ENCODE results near the gene TAF8. TPM values are rescaled to one million over a fixed set of nuclear protein-coding genes. Genes with fewer than 3 reads are reported as not detected.
A peak's percentile ranks its signal among the peaks of the same experiment; 100 is the strongest.

The TAF8 gene
- total RNA-seq, 4 donors from 2014 or later, result 16.7 to 35.2 (median 25.9) TPM

DNA sequence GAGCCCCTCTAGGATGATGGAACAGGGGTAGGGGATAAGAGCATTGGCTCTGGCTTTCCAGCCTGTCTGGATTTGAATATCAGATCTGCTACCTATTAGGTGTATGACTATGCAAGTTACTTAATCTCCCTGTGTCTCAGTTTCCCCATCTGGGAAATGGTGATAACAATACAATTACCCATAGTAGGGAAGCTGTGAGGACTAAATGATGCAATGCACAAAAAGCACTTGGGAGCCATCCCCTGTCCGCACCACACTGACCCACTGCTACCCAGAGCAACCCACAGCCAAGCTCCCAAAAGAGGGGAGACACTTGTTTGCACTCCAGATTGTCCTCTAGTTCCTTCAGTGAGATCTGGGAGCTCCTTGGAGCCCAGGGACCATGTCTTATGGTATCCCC lies 62.0 kb downstream of the TAF8 start:
- intact Hi-C loops (cut with DNase I), result no loop called here
- WGBS, result 89% methylated on average over 1 of the region's 1 CpG
- Histone ChIP-seq H3K27ac (replicated peaks in 1 of 4) (no peak overlapping the region), H3K4me1 (no peaks in the 10 kb centered on the region), H3K27me3 (peaks cover 0 to 10% (median 0%) of the 10 kb centered on the region in 4 donors), H3K4me3 (no peak overlapping the region), H3K9me3 (peaks cover 0 to 3% (median 0%) of the 10 kb centered on the region in 4 donors), H3K36me3 (no peaks in the 10 kb centered on the region)
- DNase-seq (ENCODE audit: extremely low spot score), result no peak
- TF ChIP-seq POLR2A (IDR thresholded peaks at IDR 0.05; ENCODE audit: low read depth) (no peak), EP300 (IDR thresholded peaks at IDR 0.05) (no peak), POLR2AphosphoS5 (IDR thresholded peaks at IDR 0.05) (no peak)
- TF ChIP-seq, protein P1, sequence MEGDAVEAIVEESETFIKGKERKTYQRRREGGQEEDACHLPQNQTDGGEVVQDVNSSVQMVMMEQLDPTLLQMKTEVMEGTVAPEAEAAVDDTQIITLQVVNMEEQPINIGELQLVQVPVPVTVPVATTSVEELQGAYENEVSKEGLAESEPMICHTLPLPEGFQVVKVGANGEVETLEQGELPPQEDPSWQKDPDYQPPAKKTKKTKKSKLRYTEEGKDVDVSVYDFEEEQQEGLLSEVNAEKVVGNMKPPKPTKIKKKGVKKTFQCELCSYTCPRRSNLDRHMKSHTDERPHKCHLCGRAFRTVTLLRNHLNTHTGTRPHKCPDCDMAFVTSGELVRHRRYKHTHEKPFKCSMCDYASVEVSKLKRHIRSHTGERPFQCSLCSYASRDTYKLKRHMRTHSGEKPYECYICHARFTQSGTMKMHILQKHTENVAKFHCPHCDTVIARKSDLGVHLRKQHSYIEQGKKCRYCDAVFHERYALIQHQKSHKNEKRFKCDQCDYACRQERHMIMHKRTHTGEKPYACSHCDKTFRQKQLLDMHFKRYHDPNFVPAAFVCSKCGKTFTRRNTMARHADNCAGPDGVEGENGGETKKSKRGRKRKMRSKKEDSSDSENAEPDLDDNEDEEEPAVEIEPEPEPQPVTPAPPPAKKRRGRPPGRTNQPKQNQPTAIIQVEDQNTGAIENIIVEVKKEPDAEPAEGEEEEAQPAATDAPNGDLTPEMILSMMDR (IDR thresholded peaks at IDR 0.05), result no peak

DNA sequence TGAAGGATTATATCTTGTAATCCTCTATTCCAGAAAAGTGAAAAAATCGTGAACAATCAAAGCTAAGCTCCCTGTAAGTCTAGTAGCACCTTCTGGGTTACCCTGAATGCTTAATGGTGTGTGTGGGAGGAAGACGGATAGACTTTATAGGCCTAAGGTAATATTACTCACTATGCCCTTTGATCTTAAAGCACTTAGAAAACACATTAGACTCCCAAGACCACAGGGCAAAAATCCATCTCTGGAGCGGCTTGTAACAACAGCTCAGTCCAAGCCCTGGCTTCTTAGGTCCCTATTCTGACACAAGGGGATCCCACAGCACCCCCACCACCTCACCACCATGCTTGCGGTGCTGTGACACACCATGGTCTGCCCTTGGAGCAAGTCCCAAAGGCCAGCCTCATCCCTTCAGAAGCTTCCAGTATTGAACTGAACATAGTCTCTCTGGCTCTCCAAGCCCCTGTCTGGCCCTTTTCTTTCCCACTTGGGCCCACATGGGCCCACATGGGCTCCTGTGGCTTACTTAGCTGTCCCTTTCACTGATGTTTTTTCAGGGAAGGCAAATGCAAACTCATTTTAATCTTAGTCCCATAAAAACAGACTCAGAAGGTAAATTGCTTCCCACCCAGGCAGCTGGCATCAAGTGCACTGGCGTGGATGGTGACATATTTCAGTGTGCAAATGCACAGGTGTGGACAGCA lies 63.8 kb downstream of the TAF8 start:
- Histone ChIP-seq H3K36me3 (no peaks in the 10 kb centered on the region), H3K4me3 (no peak overlapping the region), H3K4me1 (peaks cover 5 to 11% (median 8%) of the 10 kb centered on the region in 4 donors), H3K27ac (replicated peaks in 1 of 4) (no peak overlapping the region), H3K27me3 (no peaks in the 10 kb centered on the region), H3K9me3 (peaks cover 0 to 3% (median 0%) of the 10 kb centered on the region in 4 donors)
- intact Hi-C loops (cut with DNase I), result no loop called here
- 86% methylated on average over 5 of the region's 5 CpGs for WGBS
- TF ChIP-seq, protein P1 (IDR thresholded peaks at IDR 0.05), result no peak
- no peak for TF ChIP-seq POLR2AphosphoS5 (IDR thresholded peaks at IDR 0.05)
- no peak for TF ChIP-seq POLR2A (IDR thresholded peaks at IDR 0.05; ENCODE audit: low read depth)
- TF ChIP-seq EP300 (IDR thresholded peaks at IDR 0.05), result no peak
- no peak for DNase-seq (ENCODE audit: extremely low spot score)

DNA sequence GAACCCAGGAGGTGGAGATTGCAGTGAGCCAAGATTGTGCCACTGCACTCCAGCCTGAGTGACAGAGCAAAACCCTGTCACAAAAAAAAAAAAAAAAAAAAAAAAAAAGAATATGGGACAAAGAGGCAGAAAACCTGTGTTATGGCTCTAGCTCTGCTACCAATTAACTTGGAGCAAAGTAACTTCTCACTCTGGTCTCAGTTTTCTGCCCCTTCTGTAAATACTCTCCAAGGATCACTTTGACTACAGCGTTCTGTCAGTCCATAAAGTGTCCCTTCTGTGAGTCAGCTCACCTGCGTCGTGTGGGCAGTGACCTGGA lies 67.5 kb downstream of the TAF8 start:
- DNase-seq (ENCODE audit: extremely low spot score), result no peak
- Histone ChIP-seq H3K36me3 (no peaks in the 10 kb centered on the region), H3K4me3 (no peak overlapping the region), H3K27ac (replicated peaks in 1 of 4) (peak overlapping the region in 1 of 4 donors; percentile 56), H3K27me3 (no peaks in the 10 kb centered on the region), H3K4me1 (peaks cover 5 to 11% (median 8%) of the 10 kb centered on the region in 4 donors), H3K9me3 (no peaks in the 10 kb centered on the region)
- TF ChIP-seq POLR2AphosphoS5 (IDR thresholded peaks at IDR 0.05) (no peak), POLR2A (IDR thresholded peaks at IDR 0.05; ENCODE audit: low read depth) (no peak), EP300 (IDR thresholded peaks at IDR 0.05) (no peak)
- TF ChIP-seq, protein P1 (IDR thresholded peaks at IDR 0.05), result no peak
- intact Hi-C loops (cut with DNase I), result no loop called here
- WGBS, result 87% methylated on average over 3 of the region's 3 CpGs

DNA sequence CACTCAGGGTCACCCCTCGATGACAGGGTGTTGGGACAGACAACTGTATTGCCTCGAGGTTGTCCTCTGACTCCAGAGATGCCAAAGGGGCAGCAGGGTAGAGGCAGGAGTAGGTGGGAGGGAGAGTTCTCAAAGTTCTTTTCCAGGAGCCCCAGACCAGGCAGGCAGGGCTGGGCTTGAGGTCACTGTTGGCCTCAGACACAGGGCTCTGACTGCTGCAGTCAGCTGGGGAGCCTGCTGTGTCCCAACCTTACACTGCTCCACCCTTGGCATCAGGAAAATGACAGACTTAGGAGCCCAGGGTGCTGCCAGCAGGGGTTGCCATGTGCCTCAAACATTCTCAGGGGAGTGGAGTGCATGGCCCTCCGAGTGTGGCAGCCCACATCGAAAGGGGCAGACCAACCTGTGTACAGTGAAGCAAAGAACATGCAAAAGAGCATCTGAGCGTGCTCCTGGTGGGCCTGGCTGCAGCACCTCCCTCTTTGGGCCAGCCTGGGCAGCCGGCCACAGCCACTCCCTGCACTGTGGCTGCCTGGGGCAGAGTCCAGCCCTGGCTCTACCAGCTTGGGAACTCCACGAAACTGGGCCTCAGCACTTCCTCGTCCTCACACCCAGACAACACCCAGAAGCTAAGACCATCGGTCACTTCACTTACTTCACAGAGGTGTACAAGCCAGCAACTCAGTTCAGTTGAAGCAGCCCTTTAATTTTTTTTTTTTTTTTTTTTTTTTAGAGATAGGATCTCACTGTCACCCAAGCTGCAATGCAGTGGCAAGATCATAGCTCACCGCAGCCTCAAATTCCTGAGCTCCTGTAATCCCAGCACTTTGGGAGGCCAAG lies 68.1 kb downstream of the TAF8 start:
- H3K27ac ChIP-seq (replicated peaks in 1 of 4), result peak overlapping the region in 1 of 4 donors; percentile 56
- TF ChIP-seq POLR2AphosphoS5 (IDR thresholded peaks at IDR 0.05) (no peak), POLR2A (IDR thresholded peaks at IDR 0.05; ENCODE audit: low read depth) (no peak), EP300 (IDR thresholded peaks at IDR 0.05) (no peak)
- TF ChIP-seq, protein P1 (IDR thresholded peaks at IDR 0.05), result no peak
- intact Hi-C loops (cut with DNase I), result no loop called here

More for the DNA sequence above, 68.1 kb downstream of the TAF8 start:
- Histone ChIP-seq H3K9me3 (no peaks in the 10 kb centered on the region), H3K4me3 (no peak overlapping the region), H3K36me3 (no peaks in the 10 kb centered on the region), H3K4me1 (peaks cover 5 to 11% (median 8%) of the 10 kb centered on the region in 4 donors), H3K27me3 (no peaks in the 10 kb centered on the region)
- WGBS, result 50% methylated on average over 10 of the region's 10 CpGs
- no peak for DNase-seq (ENCODE audit: extremely low spot score)

Data from esophagus muscularis mucosa (tissue), 4 donors.